GM18868 (cell line): ENCODE measurements around the gene SH2D4B.
"Not testable (repeated sequence)": the region's sequence is repeated elsewhere in the genome, so short reads cannot be mapped to it uniquely, and the experiment has no call there.

Experiments
- ATAC-seq: cut with Tn5 transposase; IDR thresholded peaks from one replicate; pipeline ENCODE4 v1.9.1; 2021; ENCODE audit warnings: mild to moderate bottlenecking, moderate library complexity; ENCODE audit not compliant: unreplicated experiment

The SH2D4B gene

GRCh38 chr10:80523773-80524172, 13.9 kb upstream of the SH2D4B start:
- ATAC-seq = no peak

DNA sequence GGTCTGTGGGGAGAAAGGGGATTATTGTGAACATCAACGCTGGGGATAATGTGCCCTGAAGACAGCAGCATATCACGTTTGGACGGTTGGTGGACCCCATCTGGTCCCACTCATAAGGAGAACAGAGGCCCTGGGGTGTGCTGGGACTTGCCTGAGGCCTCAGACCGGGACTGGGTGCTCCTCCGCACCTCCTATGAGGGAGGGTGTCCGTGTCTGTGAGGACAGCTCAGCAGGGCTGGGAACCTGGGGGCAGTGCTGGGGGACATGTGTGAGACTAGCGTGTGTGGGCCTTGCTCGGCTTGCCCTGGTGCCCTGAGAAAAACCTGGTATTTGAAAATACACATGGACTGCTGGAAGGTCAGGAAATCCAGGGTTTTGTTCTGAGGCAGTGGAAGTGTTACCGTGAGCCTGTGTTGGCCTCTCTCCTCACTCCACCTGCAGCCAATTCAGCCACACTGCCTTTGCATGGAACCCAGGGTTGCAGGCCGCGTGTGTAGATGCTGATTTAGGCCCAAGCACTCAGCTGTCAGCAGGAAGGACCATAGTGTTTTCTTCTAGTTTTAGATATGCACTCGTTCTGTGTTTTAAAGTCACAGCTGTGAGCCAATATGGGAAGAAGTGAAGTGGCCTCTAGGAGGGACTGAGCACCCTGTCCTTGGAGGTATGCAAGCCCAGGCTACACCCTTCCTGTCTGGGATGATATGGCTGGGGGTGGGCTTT, 13.4 kb upstream of the SH2D4B start:
- ATAC-seq = no peak

- ATAC-seq = no peak
Measured at GRCh38 chr10:80526218-80526617, 11.5 kb upstream of the SH2D4B start.

GRCh38 chr10:80526742-80527141, 11.0 kb upstream of the SH2D4B start:
- ATAC-seq = no peak

- ATAC-seq = no peak
Measured at GRCh38 chr10:80528185-80528700, 9.5 kb upstream of the SH2D4B start.

- ATAC-seq = no peak
Measured at GRCh38 chr10:80528901-80529300, 8.8 kb upstream of the SH2D4B start.

DNA sequence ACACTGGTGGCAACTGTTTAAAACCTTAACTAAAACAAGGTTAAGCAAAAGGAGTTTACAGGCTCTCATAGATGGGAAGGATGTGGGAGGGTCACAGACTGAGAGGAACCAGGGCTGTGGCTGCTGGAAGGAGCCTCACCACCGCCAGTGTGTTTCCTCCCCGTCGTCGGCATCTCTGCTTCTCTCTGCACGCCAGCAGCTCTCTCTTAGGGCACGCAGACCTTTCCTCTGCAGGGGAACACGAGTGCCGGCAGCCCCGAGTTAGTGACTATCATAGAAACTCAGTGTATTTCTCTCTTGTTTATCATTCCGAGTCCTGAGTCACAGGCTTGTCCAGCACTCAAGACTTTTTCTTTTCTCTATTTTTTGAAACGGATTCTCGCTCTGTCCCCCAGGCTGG, 8.1 kb upstream of the SH2D4B start:
- no peak for ATAC-seq

GRCh38 chr10:80530251-80530650, 7.5 kb upstream of the SH2D4B start:
- ATAC-seq = peak; percentile 85

DNA sequence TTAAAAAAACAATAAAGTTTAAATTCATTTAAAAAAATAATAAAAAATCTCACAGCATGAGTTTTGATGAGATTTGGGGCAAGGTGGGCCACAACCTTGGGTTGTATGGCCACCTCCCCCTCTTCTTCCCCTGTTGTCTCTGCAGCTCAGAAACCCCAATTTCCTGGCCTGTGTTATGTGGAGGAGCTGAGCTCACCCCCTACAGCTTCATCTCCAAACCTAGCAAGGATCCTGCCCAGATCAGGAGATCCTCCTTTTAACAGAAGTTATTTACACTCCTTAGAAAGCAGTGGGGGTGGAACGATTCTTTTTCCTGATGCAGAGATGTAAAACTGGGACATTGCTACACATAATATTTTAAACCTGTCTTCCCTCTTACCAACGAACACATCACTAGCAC, 6.9 kb upstream of the SH2D4B start:
- no peak for ATAC-seq

DNA sequence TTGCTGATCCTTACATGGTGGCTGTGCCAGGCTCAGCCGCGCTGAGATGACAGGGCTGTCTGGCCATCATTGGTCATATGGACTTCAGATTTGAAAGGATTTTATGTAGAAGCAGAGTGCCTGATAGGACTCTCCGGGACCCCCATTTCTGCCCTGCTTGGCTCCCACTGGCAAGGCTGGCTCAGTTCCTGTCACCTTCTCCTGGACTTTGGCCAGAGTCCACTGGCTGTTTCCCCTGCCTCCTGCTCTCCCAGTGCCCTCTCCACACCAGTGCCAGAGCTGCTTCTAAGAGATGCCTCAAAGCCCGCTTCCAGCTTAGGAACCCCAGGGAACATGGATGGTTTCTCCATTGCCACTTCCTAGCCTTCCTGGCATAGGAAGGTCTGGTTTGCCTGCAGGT, 5.1 kb upstream of the SH2D4B start:
- no peak for ATAC-seq

GRCh38 chr10:80534059-80534458, 3.6 kb upstream of the SH2D4B start:
- not testable (repeated sequence) for ATAC-seq

- not testable (repeated sequence) for ATAC-seq
Measured at GRCh38 chr10:80534646-80535045, 3.1 kb upstream of the SH2D4B start.

DNA sequence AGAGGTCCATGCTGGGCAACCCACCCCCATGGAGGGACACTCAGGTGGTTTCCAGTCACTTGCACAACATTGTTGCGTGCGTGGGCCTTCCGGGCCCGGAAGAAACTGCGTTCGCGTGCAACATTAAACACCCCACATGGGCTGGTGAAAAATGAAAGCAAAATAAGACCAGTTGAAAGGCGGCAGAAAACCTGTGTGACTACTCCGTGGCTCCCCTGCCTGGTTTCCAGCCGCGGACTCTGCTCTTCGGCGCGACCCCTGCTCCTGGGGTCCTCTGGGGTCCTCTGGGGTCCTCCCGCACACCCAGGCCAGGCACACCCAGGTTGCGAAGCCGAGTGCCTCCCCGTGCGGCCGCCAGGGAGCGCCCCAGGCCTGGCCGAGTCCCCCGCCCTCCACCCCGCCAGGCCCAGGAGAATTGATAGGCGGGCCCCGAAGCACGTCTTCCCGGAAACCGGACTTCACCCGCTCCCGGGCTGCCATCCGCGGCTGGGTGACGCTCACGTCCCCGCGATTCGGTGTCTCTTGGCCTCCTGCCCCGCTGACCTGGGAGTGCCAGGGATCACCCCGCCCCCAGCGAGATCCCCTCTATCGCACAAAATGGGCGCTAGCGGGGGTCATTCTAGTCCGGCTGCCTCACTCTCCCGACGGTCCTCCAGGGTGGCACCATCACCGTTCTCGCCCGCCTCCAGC, 1.9 kb upstream of the SH2D4B start:
- peak; percentile 68 for ATAC-seq

DNA sequence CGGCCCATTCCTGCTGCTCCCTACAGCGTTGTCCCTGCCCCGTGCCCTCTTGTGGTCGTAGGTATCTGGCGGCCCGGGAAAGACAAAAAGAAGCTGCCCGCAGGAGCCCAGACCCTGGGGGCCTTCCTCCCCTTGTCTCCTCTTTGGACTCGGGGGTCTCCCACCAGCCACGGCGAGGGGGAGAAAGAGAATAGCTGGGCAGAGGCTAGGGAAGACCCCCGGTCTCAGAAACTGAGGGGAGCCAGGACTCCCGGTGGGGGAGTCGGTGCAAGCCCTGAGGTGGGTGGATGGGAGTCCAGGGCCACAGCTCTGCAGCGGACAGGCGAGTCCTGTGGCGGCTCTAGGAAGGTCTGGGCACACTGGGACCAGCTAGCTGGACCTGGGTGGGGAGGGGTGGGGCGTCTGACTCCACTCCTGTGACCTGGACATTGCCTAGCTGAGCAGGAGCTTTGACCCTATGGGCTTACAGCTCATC, 1.3 kb upstream of the SH2D4B start:
- no peak for ATAC-seq

DNA sequence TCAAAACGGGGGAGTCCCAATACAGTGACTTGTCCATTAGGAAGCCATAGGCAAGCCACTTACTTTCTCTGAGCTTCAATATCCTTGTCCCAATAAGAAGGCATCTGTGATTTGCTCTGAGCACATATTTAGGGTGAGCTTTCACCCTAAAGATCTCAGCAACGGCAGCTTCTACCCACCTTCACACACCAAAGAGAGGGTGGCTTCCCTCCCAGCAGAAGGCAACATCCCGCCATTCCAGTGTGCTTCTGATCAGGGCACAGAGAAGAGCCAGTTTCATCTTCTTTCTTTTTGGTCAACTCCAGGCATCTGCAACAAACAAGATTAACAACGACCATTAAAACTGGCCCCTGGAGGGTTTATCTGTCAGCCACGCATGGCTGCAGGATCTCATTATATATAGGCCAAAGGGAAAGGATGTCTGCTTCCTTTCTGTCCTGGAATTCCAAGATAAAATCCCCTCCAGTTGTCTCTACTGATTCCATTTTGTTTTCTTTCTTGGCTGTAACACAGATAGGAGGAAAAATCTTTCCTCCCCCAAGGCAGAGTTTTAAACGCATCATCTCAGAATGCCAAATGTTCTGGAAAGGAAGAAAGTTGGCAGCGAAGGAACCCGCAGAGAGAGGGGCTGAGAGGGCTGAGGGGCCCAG, 491 bp upstream of the SH2D4B start:
- ATAC-seq = no peak

GRCh38 chr10:80538481-80539185, 931 bp downstream of the SH2D4B start:
- no peak for ATAC-seq

- peak; percentile 44 for ATAC-seq
Measured at GRCh38 chr10:80539421-80540031, 1.8 kb downstream of the SH2D4B start.

GRCh38 chr10:80540136-80540535, 2.4 kb downstream of the SH2D4B start:
- no peak for ATAC-seq

DNA sequence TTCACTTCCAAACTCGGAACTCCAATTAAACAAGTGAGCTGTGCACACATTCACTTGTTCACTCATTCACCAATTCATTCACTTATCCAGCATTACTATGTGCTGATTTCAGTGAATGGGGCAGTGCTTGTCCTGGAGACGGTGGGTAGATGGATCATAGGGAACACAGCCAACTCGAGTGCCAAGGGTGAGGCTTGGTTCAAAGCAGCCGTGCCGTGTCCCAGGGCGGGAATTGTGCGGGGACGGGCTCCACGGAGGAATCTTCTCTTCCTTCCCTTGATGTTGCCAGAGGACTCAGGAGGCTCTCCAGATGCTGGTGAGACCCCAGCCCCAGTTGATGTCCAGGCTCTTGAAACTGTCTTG, 2.9 kb downstream of the SH2D4B start:
- no peak for ATAC-seq

- ATAC-seq = peak; percentile 72
Measured at GRCh38 chr10:80540981-80541750, 3.5 kb downstream of the SH2D4B start.
